HCT116 (cell line): ENCODE results near the gene NPW. TPM values are rescaled to one million over a fixed set of nuclear protein-coding genes. Genes with fewer than 3 reads are reported as not detected.

Experiments
- ATAC-seq: fragments of 200-7000 bp; cut with Tn5 transposase; 2 replicates; pipeline ENCODE4 v1.9.1; 2020; ENCODE audit warnings: mild to moderate bottlenecking, moderate library complexity
- BruUV-seq: library from RNA; stranded (reverse); fragments of 400-500 nt; replicated peaks from 2 replicates; lab custom pipeline; 2021; lab: Mats Ljungman, UMichigan
- CTCF ChIA-PET: fragments of 300-600 bp; sonication (Branson Sonifier 250); formaldehyde crosslinking; loops from one replicate; lab custom pipeline; 2021; ENCODE audit warnings: antibody characterized with exemption; lab: Charles Lee
- POLR2A ChIA-PET: fragments of 300-600, 350-600 bp; sonication (Branson Sonifier 250); formaldehyde crosslinking; loops from one replicate; lab custom pipeline; 2021; ENCODE audit warnings: antibody characterized with exemption; lab: Charles Lee
- RAD21 ChIA-PET, 2 experiments: fragments of 300-600 bp; sonication (Branson Sonifier 250); formaldehyde crosslinking; loops; one replicate each; lab custom pipeline; 2023; ENCODE audit warnings: low total read pairs in 2 of 2; ENCODE audit not compliant: uncharacterized antibody in 2 of 2, unreplicated experiment in 2 of 2, low non-redundant PET in 1 of 2; lab: Charles Lee
- DNase-seq: peaks from one replicate; pipeline ENCODE4 v3.0.0-alpha.2; 2010; ENCODE audit warnings: low read depth, low spot score
- H2AFZ ChIP-seq: fragments of 200-600 bp; shearing (Covaris generic), sonication (generic); 2 replicates; pipeline ENCODE4 v1.6.1; 2017; ENCODE audit warnings: low read depth, mixed run types, mixed read lengths, antibody characterized with exemption, low read length; ENCODE audit not compliant: poor library complexity, severe bottlenecking
- H3K27ac ChIP-seq: 2 replicates; pipeline ENCODE4 v1.5.1; 2012; ENCODE audit warnings: low read depth, low read length
- H3K27me3 ChIP-seq: fragments of 200-600 bp; sonication (generic); 2 replicates; pipeline ENCODE4 v1.6.1; 2016; ENCODE audit warnings: mixed run types, low read length, mixed read lengths; ENCODE audit not compliant: insufficient read depth
- H3K36me3 ChIP-seq, 2 experiments: fragments of 200-500 bp in 1 of 2; fragments of 200-600 bp in 1 of 2; sonication (Bioruptor generic) in 1 of 2; sonication (generic) in 1 of 2; 2 replicates each; pipeline versions ENCODE4 v1.5.1 to v1.6.1; 2014 to 2016; ENCODE audit warnings: low read length in 2 of 2, inconsistent platforms in 1 of 2, mixed read lengths in 1 of 2, mixed run types in 1 of 2; ENCODE audit not compliant: insufficient read depth in 2 of 2, control insufficient read depth in 1 of 2
- H3K4me1 ChIP-seq, 2 experiments: fragments of 200-600 bp in 1 of 2; sonication (generic) in 1 of 2; 2 replicates each; pipeline versions ENCODE4 v1.5.1 to v1.6.1; 2012 to 2017; ENCODE audit warnings: low read length in 2 of 2, inconsistent platforms in 1 of 2, mild to moderate bottlenecking in 1 of 2, mixed read lengths in 1 of 2, mixed run types in 1 of 2, moderate library complexity in 1 of 2; ENCODE audit not compliant: insufficient read depth in 2 of 2, control insufficient read depth in 1 of 2
- H3K4me2 ChIP-seq: fragments of 200-600 bp; sonication (generic); 2 replicates; pipeline ENCODE4 v1.6.1; 2017; ENCODE audit warnings: mixed run types, low read length, mixed read lengths
- H3K4me3 ChIP-seq, 2 experiments: fragments of 200-600 bp in 1 of 2; sonication (generic) in 1 of 2; replicated peaks in 1 of 2; 2 replicates each; pipeline ENCODE4 v1.5.1; 2011 to 2016; ENCODE audit warnings: low read length in 2 of 2, control low read depth in 1 of 2, low read depth in 1 of 2, mild to moderate bottlenecking in 1 of 2, mixed read lengths in 1 of 2, mixed run types in 1 of 2
- H3K79me2 ChIP-seq: fragments of 200-600 bp; sonication (generic); 2 replicates; pipeline ENCODE4 v1.6.1; 2017; ENCODE audit warnings: mild to moderate bottlenecking, mixed run types, low read length, moderate library complexity, mixed read lengths; ENCODE audit not compliant: insufficient read depth
- H3K9ac ChIP-seq: fragments of 200-600 bp; sonication (generic); 2 replicates; pipeline ENCODE4 v1.6.1; 2016; ENCODE audit warnings: low read length, mixed read lengths
- H3K9me2 ChIP-seq: fragments of 200-600 bp; sonication (generic), shearing (Covaris generic); 2 replicates; pipeline ENCODE4 v1.6.1; 2017; ENCODE audit warnings: mixed run types, mild to moderate bottlenecking, moderate library complexity; ENCODE audit not compliant: insufficient read depth
- H3K9me3 ChIP-seq, 2 experiments: fragments of 200-500 bp in 1 of 2; fragments of 200-600 bp in 1 of 2; sonication (Bioruptor generic) in 1 of 2; sonication (generic) in 1 of 2; 2 replicates each; pipeline ENCODE4 v1.6.1; 2014 to 2017; ENCODE audit warnings: low read length in 2 of 2, mixed read lengths in 2 of 2, inconsistent platforms in 1 of 2, low read depth in 1 of 2, mild to moderate bottlenecking in 1 of 2, mixed run types in 1 of 2, moderate library complexity in 1 of 2; ENCODE audit not compliant: control insufficient read depth in 1 of 2, insufficient read depth in 1 of 2
- H4K20me1 ChIP-seq: fragments of 200-600 bp; sonication (generic), shearing (Covaris generic); 2 replicates; pipeline ENCODE4 v1.6.1; 2017; ENCODE audit warnings: mixed run types, mild to moderate bottlenecking, moderate library complexity; ENCODE audit not compliant: insufficient read depth
- CBX3 ChIP-seq: IDR thresholded peaks from 2 replicates; pipeline ENCODE4 v1.6.1; 2012; ENCODE audit warnings: low read depth
- CEBPB ChIP-seq: IDR thresholded peaks from 2 replicates; pipeline ENCODE4 v1.6.1; 2012; ENCODE audit warnings: low read depth
- EGR1 ChIP-seq: IDR thresholded peaks from 2 replicates; pipeline ENCODE4 v1.6.1; 2012; ENCODE audit warnings: low read depth
- EZH2phosphoT487 ChIP-seq: fragments of 200-600 bp; IDR thresholded peaks from 2 replicates; pipeline ENCODE4 v1.6.1; 2018; ENCODE audit warnings: antibody characterized with exemption, borderline replicate concordance
- JUND ChIP-seq: IDR thresholded peaks from 2 replicates; pipeline ENCODE4 v1.6.1; 2012
- ZBTB33 ChIP-seq: IDR thresholded peaks from 2 replicates; pipeline ENCODE4 v1.6.1; 2011; ENCODE audit warnings: mild to moderate bottlenecking, low read length, moderate library complexity; ENCODE audit not compliant: insufficient replicate concordance; ENCODE audit errors: extremely low read depth
- ZFX ChIP-seq: fragments of 450-650 bp; IDR thresholded peaks from 2 replicates; pipeline ENCODE4 v1.6.1; 2017
- intact Hi-C: fragments of 100-400 bp; cut with micrococcal nuclease; formaldehyde crosslinking; loops from 2 replicates; pipeline ENCODE4 v1.10.0; 2022
- total RNA-seq: library from RNA; stranded (reverse); gene quantifications from one replicate; pipeline ENCODE4 v1.2.1, GENCODE V29; 2021; ENCODE audit not compliant: unreplicated experiment
- TF ChIP-seq, protein P1 (sequence below): IDR thresholded peaks from 2 replicates; pipeline ENCODE4 v1.6.1; 2012; ENCODE audit warnings: low read depth

The NPW gene
- total RNA-seq, 1 experiment from 2014 or later, result 226 TPM

DNA sequence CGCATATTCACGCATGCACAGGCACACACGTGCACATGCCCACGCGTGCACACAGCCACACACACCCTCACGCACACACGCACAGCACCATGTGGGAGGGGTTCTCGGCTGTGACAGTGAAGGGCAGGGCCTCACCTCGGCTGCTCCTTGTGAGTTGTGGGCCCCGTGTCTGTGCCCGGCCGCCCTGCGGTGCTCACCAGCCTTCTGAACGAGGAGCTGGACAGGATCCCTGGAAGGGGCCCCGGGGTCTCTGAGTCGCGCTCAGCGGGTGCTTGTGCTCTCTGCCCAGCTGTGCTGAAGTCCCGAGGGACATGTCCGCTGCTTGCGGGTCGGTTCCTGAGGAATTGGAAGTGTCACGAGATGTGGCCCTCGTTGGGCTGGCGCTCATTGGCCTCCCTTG is 44.3 kb downstream of the NPW start:
- H3K9me3 ChIP-seq, result no peaks in the 10 kb centered on the region
- DNase-seq (no peak), ATAC-seq (no peak)
- H4K20me1 ChIP-seq, result no peaks in the 10 kb centered on the region
- H3K79me2 ChIP-seq, result no peaks in the 10 kb centered on the region
- H3K27ac ChIP-seq, result no peak overlapping the region
- ChIA-PET POLR2A (no interaction called here), CTCF (no interaction called here)
- intact Hi-C loops, result no loop called here
- H3K27me3 ChIP-seq, result no peaks in the 10 kb centered on the region
- H3K9ac ChIP-seq, result no peak overlapping the region
- no peaks in the 10 kb centered on the region for H3K4me1 ChIP-seq
- no TSS peak for BruUV-seq
- H3K4me2 ChIP-seq, result no peak overlapping the region
- peaks cover 4 to 7% of the 10 kb centered on the region in 2 experiments; a peak in 3 of 4 replicates for H3K36me3 ChIP-seq
- H2AFZ ChIP-seq, result no peak overlapping the region
- TF ChIP-seq ZBTB33 (no peak), EZH2phosphoT487 (no peak), CBX3 (no peak), ZFX (no peak), JUND (no peak), CEBPB (no peak), EGR1 (no peak)
- TF ChIP-seq, protein P1, sequence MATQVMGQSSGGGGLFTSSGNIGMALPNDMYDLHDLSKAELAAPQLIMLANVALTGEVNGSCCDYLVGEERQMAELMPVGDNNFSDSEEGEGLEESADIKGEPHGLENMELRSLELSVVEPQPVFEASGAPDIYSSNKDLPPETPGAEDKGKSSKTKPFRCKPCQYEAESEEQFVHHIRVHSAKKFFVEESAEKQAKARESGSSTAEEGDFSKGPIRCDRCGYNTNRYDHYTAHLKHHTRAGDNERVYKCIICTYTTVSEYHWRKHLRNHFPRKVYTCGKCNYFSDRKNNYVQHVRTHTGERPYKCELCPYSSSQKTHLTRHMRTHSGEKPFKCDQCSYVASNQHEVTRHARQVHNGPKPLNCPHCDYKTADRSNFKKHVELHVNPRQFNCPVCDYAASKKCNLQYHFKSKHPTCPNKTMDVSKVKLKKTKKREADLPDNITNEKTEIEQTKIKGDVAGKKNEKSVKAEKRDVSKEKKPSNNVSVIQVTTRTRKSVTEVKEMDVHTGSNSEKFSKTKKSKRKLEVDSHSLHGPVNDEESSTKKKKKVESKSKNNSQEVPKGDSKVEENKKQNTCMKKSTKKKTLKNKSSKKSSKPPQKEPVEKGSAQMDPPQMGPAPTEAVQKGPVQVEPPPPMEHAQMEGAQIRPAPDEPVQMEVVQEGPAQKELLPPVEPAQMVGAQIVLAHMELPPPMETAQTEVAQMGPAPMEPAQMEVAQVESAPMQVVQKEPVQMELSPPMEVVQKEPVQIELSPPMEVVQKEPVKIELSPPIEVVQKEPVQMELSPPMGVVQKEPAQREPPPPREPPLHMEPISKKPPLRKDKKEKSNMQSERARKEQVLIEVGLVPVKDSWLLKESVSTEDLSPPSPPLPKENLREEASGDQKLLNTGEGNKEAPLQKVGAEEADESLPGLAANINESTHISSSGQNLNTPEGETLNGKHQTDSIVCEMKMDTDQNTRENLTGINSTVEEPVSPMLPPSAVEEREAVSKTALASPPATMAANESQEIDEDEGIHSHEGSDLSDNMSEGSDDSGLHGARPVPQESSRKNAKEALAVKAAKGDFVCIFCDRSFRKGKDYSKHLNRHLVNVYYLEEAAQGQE, result no peak
- TF ChIP-seq, all 23 proteins: peak for 0
- RAD21 ChIA-PET, result no interaction called here
- Histone ChIP-seq H3K9me2 (no peaks in the 10 kb centered on the region), H3K4me3 (no peak overlapping the region)
